IMR-90 (cell line): ENCODE measurements around the gene ARF3. TPM values are rescaled to one million over a fixed set of nuclear protein-coding genes. Genes with fewer than 3 reads are reported as not detected.

Source experiments
- ATAC-seq: fragments of 200-7000 bp; cut with Tn5 transposase; 2 replicates; pipeline ENCODE4 v1.9.1; 2020; ENCODE audit warnings: low read depth, mild to moderate bottlenecking, moderate library complexity
- BruUV-seq: library from RNA; stranded (reverse); fragments of 400-500 nt; replicated peaks from 2 replicates; lab custom pipeline; 2021; lab: Mats Ljungman, UMichigan
- CTCF ChIA-PET: fragments of 300-600 bp; formaldehyde crosslinking; extraction: SDS; loops from one replicate; lab custom pipeline; 2021; ENCODE audit warnings: antibody characterized with exemption; lab: Yijun Ruan, JAX
- POLR2A ChIA-PET: fragments of 300-600 bp; sonication (Branson Sonifier 250); formaldehyde crosslinking; loops from one replicate; lab custom pipeline; 2022; ENCODE audit warnings: antibody characterized with exemption; ENCODE audit not compliant: unreplicated experiment; lab: Charles Lee
- DNase-seq: peaks from one replicate; pipeline ENCODE4 v3.0.0; 2013
- H2AFZ ChIP-seq: replicated peaks from 2 replicates; pipeline ENCODE3; 2013; ENCODE audit warnings: low read length, mild to moderate bottlenecking; ENCODE audit not compliant: poor library complexity
- H2AK5ac ChIP-seq: 2 replicates; pipeline ENCODE4 v1.6.1; 2013; ENCODE audit warnings: low read depth, low read length, inconsistent platforms
- H2AK9ac ChIP-seq: replicated peaks from 2 replicates; pipeline ENCODE3; 2013; ENCODE audit warnings: mild to moderate bottlenecking, low read depth, low read length, moderate library complexity; ENCODE audit not compliant: poor library complexity
- H2BK120ac ChIP-seq: 2 replicates; pipeline ENCODE4 v1.6.1; 2013; ENCODE audit warnings: low read depth, low read length, inconsistent platforms
- H2BK15ac ChIP-seq: 3 replicates; pipeline ENCODE4 v1.6.1; 2013; ENCODE audit warnings: low read depth, low read length, inconsistent platforms
- H2BK20ac ChIP-seq: 2 replicates; pipeline ENCODE4 v1.6.1; 2013; ENCODE audit warnings: low read depth, mild to moderate bottlenecking, inconsistent platforms, low read length, moderate library complexity
- H2BK5ac ChIP-seq: 2 replicates; pipeline ENCODE4 v1.6.1; 2013; ENCODE audit warnings: mild to moderate bottlenecking, low read depth, low read length, inconsistent platforms; ENCODE audit not compliant: poor library complexity, severe bottlenecking
- H3K14ac ChIP-seq: replicated peaks from 2 replicates; pipeline ENCODE4 v1.6.1; 2013; ENCODE audit warnings: low read depth, low read length, inconsistent platforms
- H3K18ac ChIP-seq: 2 replicates; pipeline ENCODE4 v1.6.1; 2013; ENCODE audit warnings: low read depth, low read length, control low read depth
- H3K23ac ChIP-seq: 2 replicates; pipeline ENCODE4 v1.6.1; 2013; ENCODE audit warnings: low read depth, low read length, inconsistent platforms
- H3K27ac ChIP-seq: 2 replicates; pipeline ENCODE4 v1.5.1; 2013; ENCODE audit warnings: mild to moderate bottlenecking, control low read depth, low read length; ENCODE audit not compliant: insufficient read depth
- H3K27me3 ChIP-seq: 2 replicates; pipeline ENCODE4 v1.6.1; 2013; ENCODE audit warnings: low read length; ENCODE audit not compliant: control insufficient read depth, insufficient read depth
- H3K36me3 ChIP-seq: 2 replicates; pipeline ENCODE4 v1.6.1; 2013; ENCODE audit warnings: low read length, mixed read lengths; ENCODE audit not compliant: control insufficient read depth, insufficient read depth
- H3K4ac ChIP-seq: 2 replicates; pipeline ENCODE4 v1.6.1; 2013; ENCODE audit warnings: low read depth, low read length, inconsistent platforms
- H3K4me1 ChIP-seq: 2 replicates; pipeline ENCODE4 v1.6.1; 2013; ENCODE audit warnings: low read length, mixed read lengths; ENCODE audit not compliant: control insufficient read depth, insufficient read depth
- H3K4me2 ChIP-seq: 2 replicates; pipeline ENCODE4 v1.6.1; 2013; ENCODE audit warnings: low read depth, mild to moderate bottlenecking, control low read depth, low read length, moderate library complexity
- H3K4me3 ChIP-seq: 2 replicates; pipeline ENCODE4 v1.5.1; 2013; ENCODE audit warnings: low read depth, mild to moderate bottlenecking, control low read depth, low read length, moderate library complexity; ENCODE audit not compliant: insufficient read depth
- H3K56ac ChIP-seq: 2 replicates; pipeline ENCODE4 v1.6.1; 2013; ENCODE audit warnings: low read length, inconsistent platforms; ENCODE audit not compliant: insufficient read depth; ENCODE audit errors: extremely low read depth
- H3K79me1 ChIP-seq, 2 experiments: 2 replicates each; pipeline ENCODE4 v1.6.1; 2013; ENCODE audit warnings: low read length in 2 of 2, inconsistent platforms in 1 of 2, low read depth in 1 of 2
- H3K9ac ChIP-seq: 2 replicates; pipeline ENCODE4 v1.6.1; 2013; ENCODE audit warnings: low read depth, low read length, control low read depth
- H3K9me1 ChIP-seq: 2 replicates; pipeline ENCODE4 v1.6.1; 2013; ENCODE audit warnings: low read length, inconsistent platforms; ENCODE audit not compliant: insufficient read depth
- H3K9me3 ChIP-seq: 2 replicates; pipeline ENCODE4 v1.6.1; 2013; ENCODE audit warnings: low read length; ENCODE audit not compliant: control insufficient read depth, insufficient read depth
- H4K20me1 ChIP-seq: 2 replicates; pipeline ENCODE4 v1.6.1; 2013; ENCODE audit warnings: low read length, inconsistent platforms; ENCODE audit not compliant: insufficient read depth
- H4K5ac ChIP-seq: 2 replicates; pipeline ENCODE4 v1.6.1; 2013; ENCODE audit warnings: mild to moderate bottlenecking, low read depth, low read length, control low read depth
- H4K8ac ChIP-seq, 2 experiments: 2 replicates each; pipeline ENCODE4 v1.6.1; 2013; ENCODE audit warnings: low read depth in 2 of 2, low read length in 2 of 2, control low read depth in 1 of 2, inconsistent platforms in 1 of 2
- H4K91ac ChIP-seq: 2 replicates; pipeline ENCODE4 v1.6.1; 2013; ENCODE audit warnings: low read depth, low read length, inconsistent platforms; ENCODE audit not compliant: insufficient read depth
- CEBPB ChIP-seq: IDR thresholded peaks from 2 replicates; pipeline ENCODE4 v1.6.1; 2012; ENCODE audit warnings: low read depth, low read length, improper control_type of control experiment
- MAZ ChIP-seq: IDR thresholded peaks from 2 replicates; pipeline ENCODE4 v1.6.1; 2012; ENCODE audit warnings: low read depth, mild to moderate bottlenecking, low read length, improper control_type of control experiment, moderate library complexity, borderline replicate concordance
- RCOR1 ChIP-seq: IDR thresholded peaks from 2 replicates; pipeline ENCODE4 v1.6.1; 2012; ENCODE audit warnings: mild to moderate bottlenecking, low read length, improper control_type of control experiment; ENCODE audit not compliant: insufficient replicate concordance
- WGBS, 2 experiments: methylation state at CpG; one replicate each; pipeline versions ENCODE4 v1.1.5 to v1.1.7; 2013; ENCODE audit warnings: missing lambda C conversion rate in 2 of 2; ENCODE audit not compliant: insufficient read length in 1 of 2; ENCODE audit errors: extremely low coverage in 2 of 2; 5-methylcytosine and 5-hydroxymethylcytosine counted together
- dilution Hi-C: fragments of 300-500 bp; cut with HindIII; formaldehyde crosslinking; loops from one replicate; pipeline ENCODE4 v1.14.3; 2018; ENCODE audit warnings: low sequenced_read_pairs; ENCODE audit not compliant: unreplicated experiment
- in situ Hi-C: fragments of 300-500 bp; cut with MboI; formaldehyde crosslinking; loops from 3 replicates; pipeline ENCODE4 v1.14.3; 2019; ENCODE audit warnings: low sequenced_read_pairs, inconsistent platforms, mixed read lengths
- intact Hi-C: fragments of 100-400 bp; cut with micrococcal nuclease; formaldehyde crosslinking; loops from 2 replicates; pipeline ENCODE4 v1.10.0; 2022
- polyA plus RNA-seq, 3 experiments: library from polyadenylated mRNA; depleted of rRNA; stranded (reverse); fragments of >200 nt; gene quantifications; 2 replicates each; pipeline ENCODE4 v1.2.3, GENCODE V29; 2012; ENCODE audit warnings: low replicate concordance in 1 of 3
- total RNA-seq: library from RNA; depleted of rRNA; stranded (reverse); fragments of >200 nt; gene quantifications from 2 replicates; pipeline ENCODE4 v1.2.3, GENCODE V29; 2012
- TF ChIP-seq, protein P1 (sequence below): conservative IDR thresholded peaks from 2 replicates; pipeline ENCODE4 v1.5.1; 2012; ENCODE audit warnings: mild to moderate bottlenecking, low read depth, low read length, improper control_type of control experiment
- TF ChIP-seq, protein P2 (sequence below): fragments of 150-350 bp; IDR thresholded peaks from 2 replicates; pipeline ENCODE4 v1.6.1; 2016; ENCODE audit warnings: low read depth, mild to moderate bottlenecking, low read length, moderate library complexity, borderline replicate concordance

ARF3 gene
- total and polyA plus RNA-seq, 2 of the 4 experiments (the other 2 are of a cell fraction): 97.7 to 198 TPM

DNA sequence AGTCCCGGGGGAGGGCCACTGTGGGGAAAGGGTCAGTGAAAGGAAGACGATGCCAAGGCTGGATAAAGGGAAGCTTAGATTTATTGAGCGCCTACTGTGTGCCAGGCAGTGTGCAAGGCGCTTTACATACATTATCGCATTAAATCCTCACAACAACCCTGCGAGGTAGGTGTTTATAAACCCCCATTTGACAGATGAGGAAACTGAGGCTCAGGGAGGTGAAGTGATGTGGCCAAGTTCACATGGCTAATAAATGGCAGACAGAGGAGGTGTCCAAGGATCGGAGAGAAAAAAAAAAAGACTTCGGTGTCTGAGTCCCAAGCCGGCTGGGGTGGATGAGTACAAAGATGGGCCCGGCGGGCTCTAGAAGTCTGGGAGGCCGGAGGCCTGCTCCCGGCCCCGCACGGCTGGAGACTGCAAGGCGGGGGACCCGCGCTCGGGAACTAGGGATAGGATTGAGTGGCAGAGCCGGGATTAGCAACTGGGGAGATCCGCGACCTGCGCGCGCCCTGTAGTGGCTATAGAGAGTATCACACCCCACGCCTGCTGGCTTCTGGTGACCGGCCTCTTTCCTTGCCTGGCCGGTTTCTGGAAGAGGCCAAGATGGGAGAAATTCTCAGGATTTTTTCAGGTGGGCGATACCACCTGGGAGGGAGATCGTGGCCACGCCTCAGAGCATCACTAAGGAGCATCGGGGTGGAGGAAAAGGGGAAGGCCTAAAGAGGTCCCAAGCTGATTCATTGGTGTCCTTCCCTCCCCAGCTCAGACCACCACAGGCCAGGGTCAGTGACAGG is 38.0 kb upstream of the ARF3 start (continued):
- no peak for TF ChIP-seq RCOR1

DNA sequence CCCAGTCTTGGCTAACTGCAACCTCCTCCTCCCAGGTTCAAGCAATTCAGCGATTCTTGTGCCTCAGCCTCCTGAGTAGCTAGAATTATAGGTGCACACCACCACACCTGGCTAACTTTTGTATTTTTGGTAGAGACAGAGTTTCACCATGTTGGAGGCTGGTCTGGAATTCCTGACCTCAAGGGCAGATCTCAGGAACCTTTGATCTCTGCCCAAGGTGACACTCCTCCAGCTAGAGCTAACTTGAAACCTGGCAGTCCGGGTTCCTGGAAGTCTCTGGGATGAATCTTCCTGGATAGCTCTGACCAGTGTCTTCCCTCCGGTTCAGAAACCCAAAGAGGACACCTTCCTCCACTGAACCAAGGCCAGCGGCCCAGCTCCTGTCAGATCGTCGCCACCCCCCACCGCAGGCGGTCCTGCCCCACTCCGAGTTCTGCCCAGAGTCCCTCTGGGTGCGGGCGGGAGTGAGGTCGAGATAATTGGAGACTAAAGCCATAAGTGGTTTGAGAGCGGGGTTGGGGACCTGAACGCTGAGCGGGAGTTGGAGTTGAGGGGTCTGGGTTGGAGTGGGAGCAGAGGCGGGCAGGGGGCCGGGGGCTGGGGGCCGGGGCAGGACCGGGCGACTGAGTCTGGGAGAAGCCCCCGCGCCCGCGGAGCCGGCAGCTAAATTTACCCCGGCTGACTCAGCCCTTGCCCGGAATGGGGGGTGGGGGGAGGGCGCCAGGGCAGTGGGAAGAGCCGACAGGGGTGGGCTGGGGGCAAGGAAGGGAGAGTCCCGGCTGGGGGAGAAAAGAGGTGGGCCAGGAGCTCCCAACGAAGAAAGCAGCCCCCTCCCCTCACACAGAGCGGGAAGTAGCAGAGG is 37.2 kb upstream of the ARF3 start:
- CTCF ChIA-PET: no interaction called here
- BruUV-seq: no TSS peak
- intact Hi-C loops: loop anchor here (1.0 kb wide), 1 partner anchor 142 kb away; the partner anchor contains the start of gene DDX23
- no peak overlapping the region for H4K91ac ChIP-seq
- no peak overlapping the region for H2BK20ac ChIP-seq
- no peak for ATAC-seq
- H3K56ac ChIP-seq: no peak overlapping the region
- H3K27me3 ChIP-seq: peaks cover 50% of the 10 kb centered on the region
- peak overlapping the region; percentile 10; the same call in 1 of the 2 replicates for H3K23ac ChIP-seq
- no peak overlapping the region for H2BK15ac ChIP-seq
- H4K8ac ChIP-seq: no peak overlapping the region
- H2BK5ac ChIP-seq: no peak overlapping the region
- POLR2A ChIA-PET: no interaction called here
- no peaks in the 10 kb centered on the region for H3K79me1 ChIP-seq
- no peak for DNase-seq
- H3K9me1 ChIP-seq: no peaks in the 10 kb centered on the region
- no peak overlapping the region; the same call in 1 of the 2 replicates for H3K4me2 ChIP-seq
- H3K4me3 ChIP-seq: no peak overlapping the region
- no peak overlapping the region for H4K5ac ChIP-seq
- H3K4ac ChIP-seq: no peak overlapping the region
- no peak overlapping the region for H2AK5ac ChIP-seq
- H3K36me3 ChIP-seq: no peaks in the 10 kb centered on the region
- in situ Hi-C loops: no loop called here
- peaks cover 6% of the 10 kb centered on the region for H3K4me1 ChIP-seq
- 20% methylated on average over 3 of the region's 32 CpGs; no CpG with 5 or more reads in 1 of the 2 experiments for WGBS, 2 experiments
- no peaks in the 10 kb centered on the region for H4K20me1 ChIP-seq
- no peak overlapping the region for H3K9ac ChIP-seq
- no peak overlapping the region for H3K18ac ChIP-seq
- no peak overlapping the region for H3K27ac ChIP-seq
- TF ChIP-seq MAZ: no peak
- TF ChIP-seq, protein P1, sequence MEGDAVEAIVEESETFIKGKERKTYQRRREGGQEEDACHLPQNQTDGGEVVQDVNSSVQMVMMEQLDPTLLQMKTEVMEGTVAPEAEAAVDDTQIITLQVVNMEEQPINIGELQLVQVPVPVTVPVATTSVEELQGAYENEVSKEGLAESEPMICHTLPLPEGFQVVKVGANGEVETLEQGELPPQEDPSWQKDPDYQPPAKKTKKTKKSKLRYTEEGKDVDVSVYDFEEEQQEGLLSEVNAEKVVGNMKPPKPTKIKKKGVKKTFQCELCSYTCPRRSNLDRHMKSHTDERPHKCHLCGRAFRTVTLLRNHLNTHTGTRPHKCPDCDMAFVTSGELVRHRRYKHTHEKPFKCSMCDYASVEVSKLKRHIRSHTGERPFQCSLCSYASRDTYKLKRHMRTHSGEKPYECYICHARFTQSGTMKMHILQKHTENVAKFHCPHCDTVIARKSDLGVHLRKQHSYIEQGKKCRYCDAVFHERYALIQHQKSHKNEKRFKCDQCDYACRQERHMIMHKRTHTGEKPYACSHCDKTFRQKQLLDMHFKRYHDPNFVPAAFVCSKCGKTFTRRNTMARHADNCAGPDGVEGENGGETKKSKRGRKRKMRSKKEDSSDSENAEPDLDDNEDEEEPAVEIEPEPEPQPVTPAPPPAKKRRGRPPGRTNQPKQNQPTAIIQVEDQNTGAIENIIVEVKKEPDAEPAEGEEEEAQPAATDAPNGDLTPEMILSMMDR: no peak
- TF ChIP-seq, protein P2, sequence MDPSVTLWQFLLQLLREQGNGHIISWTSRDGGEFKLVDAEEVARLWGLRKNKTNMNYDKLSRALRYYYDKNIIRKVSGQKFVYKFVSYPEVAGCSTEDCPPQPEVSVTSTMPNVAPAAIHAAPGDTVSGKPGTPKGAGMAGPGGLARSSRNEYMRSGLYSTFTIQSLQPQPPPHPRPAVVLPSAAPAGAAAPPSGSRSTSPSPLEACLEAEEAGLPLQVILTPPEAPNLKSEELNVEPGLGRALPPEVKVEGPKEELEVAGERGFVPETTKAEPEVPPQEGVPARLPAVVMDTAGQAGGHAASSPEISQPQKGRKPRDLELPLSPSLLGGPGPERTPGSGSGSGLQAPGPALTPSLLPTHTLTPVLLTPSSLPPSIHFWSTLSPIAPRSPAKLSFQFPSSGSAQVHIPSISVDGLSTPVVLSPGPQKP: no peak
- no peak for TF ChIP-seq CEBPB
- H3K9me3 ChIP-seq: no peaks in the 10 kb centered on the region
- H2AFZ ChIP-seq: no peak overlapping the region
- H2AK9ac ChIP-seq: no peak overlapping the region
- H3K14ac ChIP-seq: no peak overlapping the region
- dilution Hi-C loops: no loop called here
- H2BK120ac ChIP-seq: no peak overlapping the region
